GM21529 (cell line): ENCODE results near the gene GLRX5.
"Not testable (repeated sequence)": the region's sequence is repeated elsewhere in the genome, so short reads cannot be mapped to it uniquely, and the experiment has no call there.

Source experiments
- ATAC-seq: cut with Tn5 transposase; IDR thresholded peaks from one replicate; pipeline ENCODE4 v1.9.1; 2021; ENCODE audit not compliant: unreplicated experiment

Gene GLRX5

GRCh38 chr14:95498622-95499353 is 36.1 kb upstream of the GLRX5 start:
- no peak for ATAC-seq

GRCh38 chr14:95499354-95499750 is 35.5 kb upstream of the GLRX5 start:
- ATAC-seq = no peak

GRCh38 chr14:95500201-95500681 is 34.6 kb upstream of the GLRX5 start:
- no peak for ATAC-seq

DNA sequence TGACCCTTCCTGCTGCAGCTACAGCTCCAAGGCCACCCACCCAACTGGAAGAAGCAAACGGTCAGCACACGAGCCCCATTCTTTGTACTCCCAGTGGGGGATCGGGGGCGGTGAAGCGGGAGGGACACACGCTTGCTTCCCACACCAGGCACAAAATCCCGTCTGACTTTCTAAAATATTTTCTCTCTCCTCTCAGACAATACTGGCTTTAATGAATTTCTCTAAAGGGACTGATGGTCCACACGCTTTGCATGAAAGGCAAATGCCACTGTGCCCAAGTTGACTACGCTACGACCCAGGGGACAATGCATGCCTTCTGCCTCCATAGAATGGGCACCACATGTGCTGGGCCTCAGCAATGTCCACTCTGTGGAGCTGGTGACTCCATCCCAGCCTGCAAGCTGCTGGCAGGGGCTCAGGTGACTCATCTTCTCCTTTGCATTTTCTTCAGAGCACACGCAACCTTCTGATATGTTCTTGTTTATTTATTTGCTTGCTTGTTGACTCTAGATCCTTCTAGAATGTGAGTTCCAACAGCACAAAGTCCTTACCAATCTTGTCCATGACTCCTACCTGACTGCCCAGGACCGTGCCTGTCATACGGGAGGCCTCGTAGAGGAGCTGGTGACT is 34.0 kb upstream of the GLRX5 start:
- ATAC-seq = no peak

GRCh38 chr14:95502381-95502950 is 32.4 kb upstream of the GLRX5 start:
- no peak for ATAC-seq

- peak; percentile 69 for ATAC-seq
Observed at GRCh38 chr14:95503365-95504134, 31.3 kb upstream of the GLRX5 start.

DNA sequence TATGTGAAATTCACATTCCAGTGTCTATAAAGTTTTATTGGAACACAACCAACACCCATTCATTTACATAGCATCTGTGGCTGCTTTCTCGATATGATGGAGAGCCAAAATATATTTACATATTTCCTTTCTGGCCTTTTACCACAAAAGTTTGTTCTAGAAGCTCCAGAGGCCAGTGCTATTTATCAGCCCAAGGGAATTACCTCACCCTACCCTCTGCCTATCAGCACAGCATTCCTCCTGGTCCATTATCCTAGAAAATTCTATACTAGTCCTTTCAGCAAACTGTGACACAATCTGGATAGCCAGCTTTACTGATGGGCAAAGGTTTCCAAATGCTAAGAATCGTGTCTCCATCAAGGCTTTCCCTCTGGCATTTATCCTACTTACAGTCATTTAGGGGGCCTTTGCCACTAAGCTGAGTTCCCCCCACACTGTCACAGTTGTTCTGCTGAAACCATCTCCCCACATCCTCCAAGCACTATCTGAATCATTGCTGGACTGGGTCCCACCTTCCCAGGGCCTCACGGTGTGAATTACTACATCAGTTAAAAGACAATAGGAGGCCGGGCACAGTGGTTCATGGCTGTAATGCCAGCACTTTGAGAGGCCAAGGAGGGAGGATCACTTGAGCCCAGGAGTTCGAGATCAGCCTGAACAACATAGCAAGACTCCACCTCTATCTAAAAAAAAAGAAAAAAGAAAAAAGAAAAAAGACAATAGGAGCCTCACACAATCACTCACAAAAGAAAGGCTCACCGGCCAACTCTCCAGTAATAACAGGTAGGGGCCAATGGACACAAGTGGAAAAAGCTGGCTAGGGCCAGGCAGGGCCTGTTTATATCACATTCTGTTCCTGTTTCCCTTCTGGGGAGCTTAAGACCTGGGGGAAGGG is 30.5 kb upstream of the GLRX5 start:
- peak; percentile 43 for ATAC-seq

GRCh38 chr14:95505030-95505589 is 29.7 kb upstream of the GLRX5 start:
- ATAC-seq = no peak

- ATAC-seq = no peak
Observed at GRCh38 chr14:95507174-95507573, 27.7 kb upstream of the GLRX5 start.

DNA sequence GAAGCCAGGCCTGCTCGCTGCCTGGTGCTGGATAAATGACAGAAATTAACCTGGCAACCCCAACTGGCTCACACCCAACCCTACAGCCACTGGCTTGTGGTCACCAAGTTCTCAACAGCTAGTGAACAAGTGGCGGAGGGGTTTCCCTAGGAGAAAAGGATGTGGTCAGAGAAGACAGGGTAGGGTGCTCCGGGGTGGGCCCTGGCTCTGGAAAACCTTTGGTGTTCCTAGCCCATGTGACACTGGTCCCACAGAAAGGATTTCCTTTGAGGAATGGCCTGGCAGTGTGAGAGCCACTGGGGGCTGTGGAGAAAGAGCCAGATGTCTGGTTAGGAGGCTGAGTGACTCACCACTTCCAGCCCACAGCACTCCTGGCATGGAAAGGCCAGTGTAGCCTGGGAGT is 27.1 kb upstream of the GLRX5 start:
- peak; percentile 26 for ATAC-seq

- ATAC-seq = no peak
Observed at GRCh38 chr14:95508377-95508776, 26.5 kb upstream of the GLRX5 start.

GRCh38 chr14:95509495-95509894 is 25.4 kb upstream of the GLRX5 start:
- no peak for ATAC-seq

GRCh38 chr14:95510344-95510743 is 24.5 kb upstream of the GLRX5 start:
- not testable (repeated sequence) for ATAC-seq

GRCh38 chr14:95510804-95511203 is 24.0 kb upstream of the GLRX5 start:
- no peak for ATAC-seq

- ATAC-seq = no peak
Observed at GRCh38 chr14:95511687-95512086, 23.2 kb upstream of the GLRX5 start.

DNA sequence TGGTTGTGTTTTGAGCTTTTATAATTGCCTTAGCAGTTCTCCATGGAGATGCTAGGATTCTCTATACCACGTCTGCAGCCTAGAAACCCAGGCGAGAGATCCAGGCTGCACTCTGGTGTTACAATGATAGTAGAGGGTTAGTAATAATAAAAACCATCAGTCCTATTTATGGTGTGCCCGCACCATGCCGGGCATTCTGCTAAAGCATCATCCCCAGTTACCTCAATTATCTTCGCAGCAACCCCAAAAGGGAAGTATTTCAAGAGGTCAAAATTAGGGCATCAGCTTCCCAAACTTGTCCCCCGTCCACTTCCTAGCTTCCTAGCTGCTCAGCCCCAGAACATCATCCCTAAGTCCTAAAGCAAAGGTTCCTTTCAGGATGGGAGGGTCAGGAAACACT is 21.6 kb upstream of the GLRX5 start:
- no peak for ATAC-seq

- no peak for ATAC-seq
Observed at GRCh38 chr14:95514131-95515079, 20.4 kb upstream of the GLRX5 start.

DNA sequence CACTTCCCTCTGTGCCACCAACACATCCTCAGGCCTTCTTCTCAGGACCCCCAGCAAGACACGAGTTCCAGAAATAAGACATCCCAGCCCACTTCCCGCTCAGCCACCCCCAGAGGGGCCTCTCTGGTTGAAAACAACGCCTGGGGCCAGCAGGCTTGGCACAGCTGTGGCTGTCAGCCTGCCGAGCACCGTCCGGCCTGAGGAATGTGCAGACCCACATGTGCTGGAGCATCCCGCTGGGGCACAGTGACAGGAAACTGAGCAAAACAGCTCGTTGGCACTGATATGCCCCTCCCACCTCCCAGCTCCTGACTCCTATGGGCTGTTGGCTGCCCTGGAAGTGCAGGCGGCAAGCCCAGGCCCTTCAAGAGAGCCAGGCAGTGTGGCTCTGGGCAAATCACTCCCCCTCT is 19.8 kb upstream of the GLRX5 start:
- ATAC-seq = no peak
